KMS-11 (cell line): ENCODE measurements around the gene ZBTB24.

Experiments used
- H2AFZ ChIP-seq: fragments of 200-600 bp; sonication (generic); 2 replicates; pipeline ENCODE4 v1.6.1; 2016; ENCODE audit warnings: antibody characterized with exemption, mixed run types, low read depth
- H3K27ac ChIP-seq: fragments of 200-600 bp; sonication (generic); 2 replicates; pipeline ENCODE4 v1.6.1; 2016; ENCODE audit warnings: mild to moderate bottlenecking, mixed run types
- H3K27me3 ChIP-seq: fragments of 200-600 bp; sonication (generic); 2 replicates; pipeline ENCODE4 v1.6.1; 2017; ENCODE audit warnings: mild to moderate bottlenecking, low read depth, mixed run types, moderate library complexity; ENCODE audit not compliant: insufficient read depth
- H3K36me3 ChIP-seq: fragments of 200-600 bp; sonication (generic); 2 replicates; pipeline ENCODE4 v1.6.1; 2017; ENCODE audit warnings: mild to moderate bottlenecking, mixed run types; ENCODE audit not compliant: insufficient read depth
- H3K4me1 ChIP-seq: fragments of 200-600 bp; sonication (generic); 2 replicates; pipeline ENCODE4 v1.6.1; 2016; ENCODE audit warnings: mild to moderate bottlenecking, low read depth, mixed run types; ENCODE audit not compliant: poor library complexity, severe bottlenecking
- H3K4me2 ChIP-seq: fragments of 200-600 bp; sonication (generic); 2 replicates; pipeline ENCODE4 v1.7.0; 2016; ENCODE audit warnings: mild to moderate bottlenecking, mixed run types
- H3K4me3 ChIP-seq: fragments of 200-600 bp; sonication (generic); IDR thresholded peaks from 2 replicates; pipeline ENCODE4 v1.6.1; 2017; ENCODE audit warnings: low read depth, low read length, mixed read lengths; ENCODE audit not compliant: insufficient read depth
- H3K79me2 ChIP-seq: fragments of 200-600 bp; sonication (generic); 2 replicates; pipeline ENCODE4 v1.6.1; 2016; ENCODE audit warnings: low read depth, mixed run types; ENCODE audit not compliant: insufficient read depth
- H3K9ac ChIP-seq: fragments of 200-600 bp; sonication (generic); 2 replicates; pipeline ENCODE4 v1.6.1; 2016; ENCODE audit warnings: mild to moderate bottlenecking, mixed run types
- H4K20me1 ChIP-seq: fragments of 200-600 bp; sonication (generic); 2 replicates; pipeline ENCODE4 v1.6.1; 2016; ENCODE audit warnings: mild to moderate bottlenecking, mixed run types; ENCODE audit not compliant: insufficient read depth
- TF ChIP-seq, protein P1 (sequence below): fragments of 200-600 bp; sonication (generic); conservative IDR thresholded peaks from 2 replicates; pipeline ENCODE4 v1.6.1; 2017; ENCODE audit warnings: low read depth, mild to moderate bottlenecking, antibody characterized with exemption, low read length, moderate library complexity, mixed read lengths

ZBTB24 gene

DNA sequence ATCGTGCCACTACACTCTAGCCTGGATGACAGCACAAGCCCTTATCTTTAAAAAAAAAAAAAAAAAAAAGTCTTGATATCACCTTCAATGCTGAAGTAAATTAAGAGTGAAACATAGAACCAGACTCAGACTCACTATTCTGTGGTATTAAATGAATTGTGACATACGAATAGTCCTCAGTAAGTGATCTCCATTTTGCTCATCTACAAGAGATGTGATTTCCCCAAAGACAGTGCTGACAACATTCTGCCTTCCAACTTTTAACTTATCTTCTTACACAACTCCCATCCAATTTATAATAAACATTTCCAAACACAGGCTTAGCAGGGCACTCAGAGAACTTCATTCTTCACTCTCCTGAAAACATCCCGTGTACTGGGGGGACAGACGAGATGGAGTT is 8.0 kb downstream of the ZBTB24 start:
- Histone ChIP-seq H3K4me1 (peaks cover 35% of the 10 kb centered on the region), H3K9ac (no peak overlapping the region), H3K4me2 (no peak overlapping the region), H3K4me3 (no peak overlapping the region), H3K27me3 (no peaks in the 10 kb centered on the region), H2AFZ (no peak overlapping the region), H3K79me2 (peaks cover 36% of the 10 kb centered on the region), H3K27ac (no peak overlapping the region), H3K36me3 (no peaks in the 10 kb centered on the region), H4K20me1 (no peaks in the 10 kb centered on the region)
- TF ChIP-seq, protein P1, sequence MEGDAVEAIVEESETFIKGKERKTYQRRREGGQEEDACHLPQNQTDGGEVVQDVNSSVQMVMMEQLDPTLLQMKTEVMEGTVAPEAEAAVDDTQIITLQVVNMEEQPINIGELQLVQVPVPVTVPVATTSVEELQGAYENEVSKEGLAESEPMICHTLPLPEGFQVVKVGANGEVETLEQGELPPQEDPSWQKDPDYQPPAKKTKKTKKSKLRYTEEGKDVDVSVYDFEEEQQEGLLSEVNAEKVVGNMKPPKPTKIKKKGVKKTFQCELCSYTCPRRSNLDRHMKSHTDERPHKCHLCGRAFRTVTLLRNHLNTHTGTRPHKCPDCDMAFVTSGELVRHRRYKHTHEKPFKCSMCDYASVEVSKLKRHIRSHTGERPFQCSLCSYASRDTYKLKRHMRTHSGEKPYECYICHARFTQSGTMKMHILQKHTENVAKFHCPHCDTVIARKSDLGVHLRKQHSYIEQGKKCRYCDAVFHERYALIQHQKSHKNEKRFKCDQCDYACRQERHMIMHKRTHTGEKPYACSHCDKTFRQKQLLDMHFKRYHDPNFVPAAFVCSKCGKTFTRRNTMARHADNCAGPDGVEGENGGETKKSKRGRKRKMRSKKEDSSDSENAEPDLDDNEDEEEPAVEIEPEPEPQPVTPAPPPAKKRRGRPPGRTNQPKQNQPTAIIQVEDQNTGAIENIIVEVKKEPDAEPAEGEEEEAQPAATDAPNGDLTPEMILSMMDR: no peak

DNA sequence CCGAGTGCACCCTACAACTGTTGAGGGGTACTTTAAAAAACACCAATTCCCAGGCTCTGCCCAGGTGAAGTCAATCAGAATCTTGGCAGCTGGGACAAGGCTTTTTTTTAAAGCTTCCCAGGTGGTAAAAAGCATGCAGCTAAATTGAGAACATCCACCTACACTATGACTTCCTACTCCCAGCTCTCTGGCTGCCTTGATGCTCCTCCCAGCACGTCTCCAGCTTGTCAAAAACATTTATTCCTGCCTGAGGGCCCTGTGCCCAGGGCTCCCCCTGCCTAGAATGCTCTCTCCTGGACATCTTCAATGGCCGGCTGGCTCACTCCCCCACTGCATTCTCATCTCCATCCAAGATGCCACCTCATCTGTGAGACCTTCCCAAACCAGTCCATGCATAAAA is 9.9 kb downstream of the ZBTB24 start:
- Histone ChIP-seq H3K79me2 (peaks cover 18% of the 10 kb centered on the region), H3K27ac (no peak overlapping the region), H3K4me1 (peaks cover 18% of the 10 kb centered on the region), H3K4me2 (no peak overlapping the region), H3K4me3 (no peak overlapping the region), H2AFZ (no peak overlapping the region), H3K9ac (no peak overlapping the region), H4K20me1 (no peaks in the 10 kb centered on the region), H3K36me3 (no peaks in the 10 kb centered on the region), H3K27me3 (no peaks in the 10 kb centered on the region)
- TF ChIP-seq, protein P1: no peak

DNA sequence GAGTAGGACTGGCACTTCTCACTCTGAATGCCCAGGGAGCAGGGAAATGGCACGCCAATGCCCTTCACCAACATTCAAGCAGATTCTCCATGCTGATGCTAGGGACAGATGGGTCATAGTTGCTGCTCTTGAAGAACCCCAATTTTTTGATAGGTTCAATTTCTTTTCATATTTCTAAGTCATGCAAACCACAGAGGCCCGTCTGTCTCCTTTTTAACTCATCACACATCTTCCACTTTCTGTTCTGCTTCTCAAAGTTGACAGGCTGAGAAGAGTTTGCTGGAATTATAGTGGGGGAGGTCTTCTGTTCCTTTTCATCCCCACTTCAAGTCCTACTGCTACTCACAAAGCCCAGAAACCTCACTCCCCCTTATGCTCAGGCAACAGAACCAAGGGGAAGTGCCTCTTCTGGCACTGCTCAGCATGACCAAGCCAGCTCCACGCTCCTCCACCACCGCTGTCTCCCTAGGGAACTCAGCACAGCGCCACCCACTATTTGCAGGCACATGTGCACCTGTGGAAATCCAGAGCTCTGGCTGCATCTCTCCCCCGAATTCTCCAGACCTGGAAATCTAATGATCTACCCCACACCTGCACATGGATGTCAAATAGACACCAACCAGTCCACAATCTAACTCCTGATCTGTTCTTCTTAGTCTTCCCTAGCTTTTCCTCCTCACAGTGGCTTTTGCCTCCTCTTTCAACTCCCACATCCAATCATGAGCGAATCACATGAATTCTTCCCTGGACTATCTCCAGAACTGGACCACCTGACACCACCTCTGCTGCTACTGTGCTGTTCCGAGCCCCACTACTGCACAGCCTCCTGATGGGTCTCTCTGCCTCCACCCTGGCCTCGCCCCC is 10.7 kb downstream of the ZBTB24 start:
- TF ChIP-seq, protein P1: no peak
- no peaks in the 10 kb centered on the region for H3K27me3 ChIP-seq
- no peaks in the 10 kb centered on the region for H3K36me3 ChIP-seq
- no peak overlapping the region for H3K4me3 ChIP-seq
- H2AFZ ChIP-seq: no peak overlapping the region
- H3K27ac ChIP-seq: no peak overlapping the region
- no peak overlapping the region for H3K9ac ChIP-seq
- H3K4me2 ChIP-seq: no peak overlapping the region
- no peaks in the 10 kb centered on the region for H4K20me1 ChIP-seq
- H3K79me2 ChIP-seq: peaks cover 10% of the 10 kb centered on the region
- peaks cover 11% of the 10 kb centered on the region for H3K4me1 ChIP-seq

DNA sequence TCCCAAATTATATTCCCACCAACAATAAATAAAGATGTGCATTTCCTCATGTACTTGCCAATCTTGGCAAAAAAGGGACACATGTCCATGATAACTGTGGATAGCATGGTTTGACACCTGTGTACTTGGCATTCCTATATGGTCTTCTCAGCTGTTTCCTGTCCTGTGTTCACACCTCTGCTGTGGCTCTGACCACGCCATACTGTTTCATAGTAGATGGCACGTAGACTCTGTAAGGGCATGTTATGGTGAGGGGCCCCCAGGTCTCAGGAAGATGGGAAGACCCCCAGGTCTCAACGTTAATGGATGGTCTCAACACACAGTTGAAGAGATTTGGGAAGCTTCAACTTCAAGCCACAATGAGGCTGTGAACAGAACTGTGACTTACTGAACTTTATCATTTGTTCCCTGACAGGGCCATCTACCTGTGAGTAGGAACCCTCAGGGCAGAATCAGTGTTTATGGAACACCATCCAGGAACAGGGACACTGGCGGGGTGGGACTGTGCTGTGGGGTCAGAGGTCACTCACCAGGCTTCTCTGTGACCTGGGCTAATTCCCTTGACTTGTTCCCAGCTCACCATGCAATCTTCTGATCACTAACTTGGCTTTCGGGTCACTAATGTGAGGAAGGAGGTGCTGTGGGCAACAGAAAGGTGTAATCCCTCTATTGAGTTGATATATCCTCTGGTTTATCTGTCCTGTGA is 11.8 kb downstream of the ZBTB24 start:
- Histone ChIP-seq H3K4me1 (peaks cover 3% of the 10 kb centered on the region), H2AFZ (no peak overlapping the region), H3K9ac (no peak overlapping the region), H3K79me2 (no peaks in the 10 kb centered on the region), H3K27me3 (no peaks in the 10 kb centered on the region), H3K4me2 (no peak overlapping the region), H3K4me3 (no peak overlapping the region), H4K20me1 (no peaks in the 10 kb centered on the region), H3K36me3 (no peaks in the 10 kb centered on the region), H3K27ac (no peak overlapping the region)
- TF ChIP-seq, protein P1: no peak
